Heart right ventricle (tissue), 16 donors: ENCODE measurements around the gene PPP4R1. TPM values are rescaled to one million over a fixed set of nuclear protein-coding genes. Genes with fewer than 3 reads are reported as not detected.

Experiments used
- ATAC-seq, 8 donors: fragments of 200-7000 bp; cut with Tn5 transposase; one replicate each; pipeline ENCODE4 v1.9.1; 2020; ENCODE audit warnings: mild to moderate bottlenecking in 8 of 8, moderate library complexity in 8 of 8, moderate number of reproducible peaks in 1 of 8
- DNase-seq, 2 donors: peaks; one replicate each; pipeline ENCODE4 v3.0.0-alpha.2; 2020
- H3K27ac ChIP-seq, 10 donors: fragments of 200-600 bp; sonication (generic) in 2 of 10; one replicate each; pipeline versions ENCODE4 v1.5.0 to v1.8.0; 2020 to 2022; ENCODE audit warnings: mild to moderate bottlenecking in 3 of 10
- H3K27me3 ChIP-seq, 7 donors: fragments of 200-600 bp; one replicate each; pipeline ENCODE4 v1.8.0; 2021 to 2022; ENCODE audit warnings: mild to moderate bottlenecking in 2 of 7
- H3K36me3 ChIP-seq, 9 donors: fragments of 200-600 bp; sonication (generic) in 1 of 9; one replicate each; pipeline versions ENCODE4 v1.5.0 to v1.8.0; 2020 to 2022; ENCODE audit warnings: mild to moderate bottlenecking in 2 of 9
- H3K4me1 ChIP-seq, 9 donors: fragments of 200-600 bp; sonication (generic) in 1 of 9; one replicate each; pipeline versions ENCODE4 v1.5.0 to v1.8.0; 2020 to 2022; ENCODE audit warnings: mild to moderate bottlenecking in 4 of 9
- H3K4me3 ChIP-seq, 10 donors: fragments of 200-600 bp; sonication (generic) in 2 of 10; one replicate each; pipeline versions ENCODE4 v1.5.0 to v1.8.0; 2020 to 2022; ENCODE audit warnings: mild to moderate bottlenecking in 7 of 10, moderate library complexity in 2 of 10
- H3K9me3 ChIP-seq, 11 donors: fragments of 200-600 bp in 10 of 11; sonication (generic) in 2 of 11; one replicate each; pipeline versions ENCODE4 v1.5.0 to v1.8.0; 2013 to 2022; ENCODE audit warnings: mild to moderate bottlenecking in 2 of 11, control low read depth in 1 of 11, moderate library complexity in 1 of 11
- CTCF ChIP-seq, 9 donors: fragments of 200-600 bp; sonication (generic) in 2 of 9; IDR thresholded peaks; one replicate each; pipeline versions ENCODE4 v1.5.0 to v1.8.0; 2021 to 2022; ENCODE audit warnings: antibody characterized with exemption in 9 of 9, mild to moderate bottlenecking in 5 of 9, moderate library complexity in 1 of 9
- WGBS, 2 donors: extraction: QIAGEN DNeasy Blood & Tissue Kit; methylation state at CpG; one replicate each; pipeline ENCODE4 v1.1.7; 2013; ENCODE audit warnings: inconsistent platforms in 1 of 2; 5-methylcytosine and 5-hydroxymethylcytosine counted together
- intact Hi-C, 10 donors: fragments of 100-400 bp; cut with DNase I; formaldehyde crosslinking; loops; one replicate each; pipeline versions ENCODE4 v1.11.1 to v1.14.2; 2022
- polyA plus RNA-seq, 2 donors: library from polyadenylated mRNA; stranded (reverse); fragments of 200-250 nt; gene quantifications; one replicate each; pipeline ENCODE4 v1.2.3, GENCODE V29; 2013
- total RNA-seq, 10 donors: library from RNA; stranded (reverse); fragmentation: NEBNext Ultra II Directional in 3 of 10; extraction: Animal tissue kit (Norgen Biotek cat#: 25700) in 3 of 10; gene quantifications; one replicate each; pipeline versions ENCODE4 v1.2.1 to v1.2.4, GENCODE V29; 2021 to 2023
- donor health status: Arrhythmogenic right ventricular cardiomyopathy.
- donor health status: ischemic (EF 13 %, LVEDD 7.1; RV severe dilation, severe dysfunction).
- donor health status: healthy with polysubstance abuse.
- donor health status: DM: no; HTN: yes; CAD: no.
- donor health status: DM: no; HTN: no; CAD: no.
- donor health status: ischemic (EF 25% LVEDD 6.9; RV normal size, moderate dysfunction).
- donor health status: ischemic (EF 25% LVEDD 5.7; RV mildly dilated, moderate dysfunction).
- donor health status: healthy.
- donor health status: DM: yes; HTN: yes; CAD: no.
- donor health status: Ischemic cardiomyopathy.
- donor health status: ischemic (EF 35%, LVEDD 5.7; RV mildly dilated, moderate dysfunction).
- donor health status: nonischemic (EF 11% LVEDD 7.7; RV severe dilation, severe dysfunction).
- donor health status: DM: yes; HTN: yes; CAD: no.
- donor health status: PGD.
- donor health status: ischemic (EF 29% LVEDD 5.4; RV normal size, mild dysfunction).
- donor health status: nonischemic (EF 23%, LVEDD 6.1; RV moderate dilation, normal function).

The PPP4R1 gene
- total and polyA plus RNA-seq, 12 donors, result 24.7 to 87.4 (median 60.4) TPM

- Histone ChIP-seq H3K4me3 (no peak overlapping the region), H3K9me3 (peaks cover 0 to 10% (median 0%) of the 10 kb centered on the region in 11 donors), H3K36me3 (peaks cover 2 to 100% (median 75%) of the 10 kb centered on the region in 9 donors), H3K4me1 (no peaks in the 10 kb centered on the region), H3K27me3 (no peaks in the 10 kb centered on the region), H3K27ac (no peak overlapping the region)
- no peak for ATAC-seq
- no peak for DNase-seq
- intact Hi-C loops, result no loop called here
- WGBS, 2 donors, result 90 to 91% methylated on average over 3 of the region's 3 CpGs
- TF ChIP-seq CTCF (IDR thresholded peaks at IDR 0.05), result no peak
These were observed 62.2 kb downstream of the PPP4R1 start for GRCh38 chr18:9552191-9552590.

GRCh38 chr18:9550429-9550828, 63.9 kb downstream of the PPP4R1 start:
- intact Hi-C loops, result no loop called here
- no peak for TF ChIP-seq CTCF (IDR thresholded peaks at IDR 0.05)
- H3K4me1 ChIP-seq, result no peaks in the 10 kb centered on the region
- 89 to 90% methylated on average over 4 of the region's 4 CpGs for WGBS, 2 donors
- H3K36me3 ChIP-seq, result peaks cover 2 to 100% (median 74%) of the 10 kb centered on the region in 9 donors
- DNase-seq (no peak), ATAC-seq (peak in 1 of 8 donors; percentile 28)
- no peak overlapping the region for H3K4me3 ChIP-seq
- no peak overlapping the region for H3K27ac ChIP-seq
- H3K9me3 ChIP-seq, result peaks cover 0 to 10% (median 0%) of the 10 kb centered on the region in 11 donors
- H3K27me3 ChIP-seq, result no peaks in the 10 kb centered on the region

GRCh38 chr18:9549405-9549804, 65.0 kb downstream of the PPP4R1 start:
- ATAC-seq (peak in 2 of 8 donors; percentile 16 to 29), DNase-seq (no peak)
- WGBS, 2 donors, result 95% methylated on average over 7 of the region's 7 CpGs
- Histone ChIP-seq H3K9me3 (peaks cover 0 to 10% (median 0%) of the 10 kb centered on the region in 11 donors), H3K27me3 (no peaks in the 10 kb centered on the region), H3K27ac (no peak overlapping the region), H3K36me3 (peaks cover 2 to 100% (median 75%) of the 10 kb centered on the region in 9 donors), H3K4me1 (no peaks in the 10 kb centered on the region), H3K4me3 (no peak overlapping the region)
- TF ChIP-seq CTCF (IDR thresholded peaks at IDR 0.05), result no peak
- intact Hi-C loops, result no loop called here

- no peak overlapping the region for H3K4me3 ChIP-seq
- intact Hi-C loops, result no loop called here
- no peaks in the 10 kb centered on the region for H3K4me1 ChIP-seq
- no peaks in the 10 kb centered on the region for H3K27me3 ChIP-seq
- no peak for ATAC-seq
- 93 to 95% methylated on average over 7 of the region's 7 CpGs for WGBS, 2 donors
- no peak for DNase-seq
- peaks cover 0 to 5% (median 0%) of the 10 kb centered on the region in 11 donors for H3K9me3 ChIP-seq
- no peak for TF ChIP-seq CTCF (IDR thresholded peaks at IDR 0.05)
- peaks cover 2 to 85% (median 61%) of the 10 kb centered on the region in 9 donors for H3K36me3 ChIP-seq
- no peak overlapping the region for H3K27ac ChIP-seq
These were observed 66.6 kb downstream of the PPP4R1 start for GRCh38 chr18:9547782-9548181.
